ENCODE measurements around the gene RELN. TPM values are rescaled to one million over a fixed set of nuclear protein-coding genes. Genes with fewer than 3 reads are reported as not detected.

RELN gene
- total RNA-seq, 1 experiment from 2014 or later, result 8.0 TPM

DNA sequence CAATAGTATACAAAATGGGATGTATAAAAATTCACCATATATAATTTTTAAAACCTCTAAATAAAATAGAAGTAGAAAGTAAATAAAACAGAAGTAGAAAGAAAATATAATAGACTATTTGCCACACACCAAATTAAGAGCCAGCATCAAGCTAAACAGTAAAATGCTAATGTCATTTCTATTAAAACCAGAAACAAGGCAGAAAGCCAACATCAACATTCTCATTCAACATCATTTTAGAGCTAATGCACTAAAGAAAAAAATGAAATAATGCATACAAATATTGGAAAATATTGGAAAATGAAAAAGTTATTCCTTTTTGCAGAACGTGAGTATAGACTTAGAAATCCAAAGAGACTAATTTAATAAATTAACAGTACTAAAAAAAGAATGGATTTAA lies 23.4 kb upstream of the RELN start:
- Histone ChIP-seq H3F3A (ENCODE audit: low read length, unreplicated experiment) (no peaks in the 10 kb centered on the region), H4K20me1 (ENCODE audit: low read length) (no peaks in the 10 kb centered on the region), H3K27me3 (ENCODE audit: low read length) (no peaks in the 10 kb centered on the region), H3K36me3 (ENCODE audit: low read depth, low read length) (no peaks in the 10 kb centered on the region), H3K79me2 (ENCODE audit: low read length) (no peaks in the 10 kb centered on the region), H3K4me3 (ENCODE audit: low read length) (no peak overlapping the region), H3K9me2 (replicated peaks; ENCODE audit: low read length) (no peaks in the 10 kb centered on the region), H3K4me2 (ENCODE audit: low read length) (no peak overlapping the region), H3K9ac (ENCODE audit: low read length) (no peak overlapping the region), H3K4me1 (ENCODE audit: insufficient read depth, low read length) (no peaks in the 10 kb centered on the region), H3K27ac (ENCODE audit: low read length) (no peak overlapping the region), H2AFZ (ENCODE audit: low read length) (no peak overlapping the region), H3K9me3 (ENCODE audit: low read length) (no peaks in the 10 kb centered on the region)
- ChIA-PET POLR2A (ENCODE audit: unreplicated experiment) (no interaction called here), CTCF (interaction anchor here (0.6 kb wide), 1 partner anchor 148 kb away, joined by 8 read pairs; no protein-coding TSS in a partner anchor)
- DNase-seq, result no peak
- intact Hi-C loops (cut with micrococcal nuclease), result no loop called here
- BruUV-seq (replicated peaks), result no TSS peak
- TF ChIP-seq EZH2 (IDR thresholded peaks at IDR 0.05; ENCODE audit: low read length, unreplicated experiment), result no peak
- TF ChIP-seq, protein P1, sequence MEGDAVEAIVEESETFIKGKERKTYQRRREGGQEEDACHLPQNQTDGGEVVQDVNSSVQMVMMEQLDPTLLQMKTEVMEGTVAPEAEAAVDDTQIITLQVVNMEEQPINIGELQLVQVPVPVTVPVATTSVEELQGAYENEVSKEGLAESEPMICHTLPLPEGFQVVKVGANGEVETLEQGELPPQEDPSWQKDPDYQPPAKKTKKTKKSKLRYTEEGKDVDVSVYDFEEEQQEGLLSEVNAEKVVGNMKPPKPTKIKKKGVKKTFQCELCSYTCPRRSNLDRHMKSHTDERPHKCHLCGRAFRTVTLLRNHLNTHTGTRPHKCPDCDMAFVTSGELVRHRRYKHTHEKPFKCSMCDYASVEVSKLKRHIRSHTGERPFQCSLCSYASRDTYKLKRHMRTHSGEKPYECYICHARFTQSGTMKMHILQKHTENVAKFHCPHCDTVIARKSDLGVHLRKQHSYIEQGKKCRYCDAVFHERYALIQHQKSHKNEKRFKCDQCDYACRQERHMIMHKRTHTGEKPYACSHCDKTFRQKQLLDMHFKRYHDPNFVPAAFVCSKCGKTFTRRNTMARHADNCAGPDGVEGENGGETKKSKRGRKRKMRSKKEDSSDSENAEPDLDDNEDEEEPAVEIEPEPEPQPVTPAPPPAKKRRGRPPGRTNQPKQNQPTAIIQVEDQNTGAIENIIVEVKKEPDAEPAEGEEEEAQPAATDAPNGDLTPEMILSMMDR (conservative IDR thresholded peaks at IDR 0.05; ENCODE audit: low read depth, low read length), result no peak
- no peak for TF ChIP-seq EZH2phosphoT487 (IDR thresholded peaks at IDR 0.05; ENCODE audit: borderline replicate concordance, low read length)
- ATAC-seq, result no peak

DNA sequence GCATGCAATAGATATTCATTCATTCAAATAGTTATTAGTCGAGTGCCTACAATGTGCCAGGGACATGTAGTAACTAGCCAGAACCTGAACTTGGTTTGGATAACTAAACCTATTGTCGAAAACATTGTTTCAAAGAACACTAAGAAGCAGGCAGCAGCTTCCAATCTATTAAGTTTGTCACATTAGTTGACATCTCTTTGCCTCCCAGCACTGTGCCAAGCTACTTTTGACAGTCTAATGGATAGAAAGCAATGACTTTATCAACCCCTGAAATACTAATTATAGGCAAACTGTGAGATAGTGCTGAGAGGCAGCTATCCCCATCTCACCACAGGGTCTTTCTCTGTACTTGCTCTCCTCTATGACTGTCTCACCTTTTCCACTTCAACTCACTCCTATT lies 22.4 kb upstream of the RELN start:
- Histone ChIP-seq H4K20me1 (ENCODE audit: low read length) (no peaks in the 10 kb centered on the region), H3F3A (ENCODE audit: low read length, unreplicated experiment) (no peaks in the 10 kb centered on the region), H3K9me2 (replicated peaks; ENCODE audit: low read length) (no peaks in the 10 kb centered on the region), H3K4me3 (ENCODE audit: low read length) (no peak overlapping the region), H2AFZ (ENCODE audit: low read length) (no peak overlapping the region), H3K9ac (ENCODE audit: low read length) (no peak overlapping the region), H3K4me1 (ENCODE audit: insufficient read depth, low read length) (no peaks in the 10 kb centered on the region), H3K27ac (ENCODE audit: low read length) (no peak overlapping the region), H3K79me2 (ENCODE audit: low read length) (no peaks in the 10 kb centered on the region), H3K27me3 (ENCODE audit: low read length) (no peaks in the 10 kb centered on the region), H3K36me3 (ENCODE audit: low read depth, low read length) (no peaks in the 10 kb centered on the region), H3K9me3 (ENCODE audit: low read length) (no peaks in the 10 kb centered on the region), H3K4me2 (ENCODE audit: low read length) (no peak overlapping the region)
- DNase-seq, result no peak
- intact Hi-C loops (cut with micrococcal nuclease), result no loop called here
- no TSS peak for BruUV-seq (replicated peaks)
- ChIA-PET POLR2A (ENCODE audit: unreplicated experiment) (no interaction called here), CTCF (no interaction called here)
- TF ChIP-seq, protein P1 (conservative IDR thresholded peaks at IDR 0.05; ENCODE audit: low read depth, low read length), result no peak
- no peak for TF ChIP-seq EZH2 (IDR thresholded peaks at IDR 0.05; ENCODE audit: low read length, unreplicated experiment)
- TF ChIP-seq EZH2phosphoT487 (IDR thresholded peaks at IDR 0.05; ENCODE audit: borderline replicate concordance, low read length), result no peak
- ATAC-seq, result no peak

- ChIA-PET POLR2A (ENCODE audit: unreplicated experiment) (no interaction called here), CTCF (no interaction called here)
- intact Hi-C loops (cut with micrococcal nuclease), result no loop called here
- no peaks in the 10 kb centered on the region for H3K9me3 ChIP-seq (ENCODE audit: low read length)
- no peak overlapping the region for H3K4me2 ChIP-seq (ENCODE audit: low read length)
- H3K79me2 ChIP-seq (ENCODE audit: low read length), result no peaks in the 10 kb centered on the region
- no peaks in the 10 kb centered on the region for H3F3A ChIP-seq (ENCODE audit: low read length, unreplicated experiment)
- H3K4me1 ChIP-seq (ENCODE audit: insufficient read depth, low read length), result no peaks in the 10 kb centered on the region
- peak; percentile 51 for ATAC-seq
- H3K9me2 ChIP-seq (replicated peaks; ENCODE audit: low read length), result no peaks in the 10 kb centered on the region
- no peaks in the 10 kb centered on the region for H3K27me3 ChIP-seq (ENCODE audit: low read length)
- no TSS peak for BruUV-seq (replicated peaks)
- no peak for TF ChIP-seq EZH2phosphoT487 (IDR thresholded peaks at IDR 0.05; ENCODE audit: borderline replicate concordance, low read length)
- H3K9ac ChIP-seq (ENCODE audit: low read length), result no peak overlapping the region
- no peaks in the 10 kb centered on the region for H3K36me3 ChIP-seq (ENCODE audit: low read depth, low read length)
- no peaks in the 10 kb centered on the region for H4K20me1 ChIP-seq (ENCODE audit: low read length)
- no peak overlapping the region for H2AFZ ChIP-seq (ENCODE audit: low read length)
- H3K27ac ChIP-seq (ENCODE audit: low read length), result no peak overlapping the region
- H3K4me3 ChIP-seq (ENCODE audit: low read length), result no peak overlapping the region
- DNase-seq, result peak; percentile 9
Observed at GRCh38 chr7:104010052-104010909, 20.8 kb upstream of the RELN start.
